ENCODE results near the gene NEUROD1.

DNA sequence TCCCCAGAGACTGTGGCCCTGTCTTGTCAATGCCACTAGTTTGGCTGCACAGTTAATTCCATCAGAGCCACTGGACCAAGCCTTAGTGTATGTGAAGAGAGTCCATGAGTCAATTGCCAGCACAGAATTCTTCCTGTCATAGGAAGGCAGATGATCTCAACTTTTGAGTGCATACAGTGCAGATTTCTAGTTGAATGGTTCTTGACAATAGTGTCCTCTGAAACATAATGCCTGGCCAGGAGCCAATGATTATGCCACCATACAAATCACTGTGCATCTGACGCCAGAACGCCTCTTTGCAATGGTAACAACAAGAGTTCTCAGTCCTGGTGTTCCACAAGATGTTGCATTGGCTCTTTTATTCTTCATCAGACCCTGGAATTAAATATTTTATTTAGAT lies 7.1 kb downstream of the NEUROD1 start:
- TF ChIP-seq, protein P1, sequence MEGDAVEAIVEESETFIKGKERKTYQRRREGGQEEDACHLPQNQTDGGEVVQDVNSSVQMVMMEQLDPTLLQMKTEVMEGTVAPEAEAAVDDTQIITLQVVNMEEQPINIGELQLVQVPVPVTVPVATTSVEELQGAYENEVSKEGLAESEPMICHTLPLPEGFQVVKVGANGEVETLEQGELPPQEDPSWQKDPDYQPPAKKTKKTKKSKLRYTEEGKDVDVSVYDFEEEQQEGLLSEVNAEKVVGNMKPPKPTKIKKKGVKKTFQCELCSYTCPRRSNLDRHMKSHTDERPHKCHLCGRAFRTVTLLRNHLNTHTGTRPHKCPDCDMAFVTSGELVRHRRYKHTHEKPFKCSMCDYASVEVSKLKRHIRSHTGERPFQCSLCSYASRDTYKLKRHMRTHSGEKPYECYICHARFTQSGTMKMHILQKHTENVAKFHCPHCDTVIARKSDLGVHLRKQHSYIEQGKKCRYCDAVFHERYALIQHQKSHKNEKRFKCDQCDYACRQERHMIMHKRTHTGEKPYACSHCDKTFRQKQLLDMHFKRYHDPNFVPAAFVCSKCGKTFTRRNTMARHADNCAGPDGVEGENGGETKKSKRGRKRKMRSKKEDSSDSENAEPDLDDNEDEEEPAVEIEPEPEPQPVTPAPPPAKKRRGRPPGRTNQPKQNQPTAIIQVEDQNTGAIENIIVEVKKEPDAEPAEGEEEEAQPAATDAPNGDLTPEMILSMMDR (IDR thresholded peaks at IDR 0.05): no peak
- TF ChIP-seq POLR2AphosphoS5 (IDR thresholded peaks at IDR 0.05): no peak

Data from prostate gland (tissue), 2 donors.